Activated CD4-positive, alpha-beta memory T cell treated with anti-CD3 and anti-CD28 coated beads for 36 hours (primary cell): ENCODE measurements around the gene LAMTOR3. TPM values are rescaled to one million over a fixed set of nuclear protein-coding genes. Genes with fewer than 3 reads are reported as not detected.

Experiments
- CTCF ChIA-PET: fragments of 350-600 bp; sonication (Branson Sonifier 250); formaldehyde crosslinking; loops from one replicate; lab custom pipeline; 2021; ENCODE audit warnings: antibody characterized with exemption, inconsistent platforms; lab: Charles Lee
- POLR2A ChIA-PET: fragments of 350-600 bp; sonication (Branson Sonifier 250); formaldehyde crosslinking; loops from one replicate; lab custom pipeline; 2021; ENCODE audit warnings: antibody characterized with exemption; lab: Charles Lee
- DNase-seq: peaks from one replicate; pipeline ENCODE4 v3.0.0-alpha.2; 2020
- H3K27ac Mint-ChIP-seq: one replicate; pipeline ENCODE4 v1.8.0; 2021; ENCODE audit warnings: mixed read lengths
- H3K27me3 Mint-ChIP-seq: one replicate; pipeline ENCODE4 v1.8.0; 2021; ENCODE audit warnings: mixed read lengths
- H3K36me3 Mint-ChIP-seq: one replicate; pipeline ENCODE4 v1.8.0; 2021; ENCODE audit warnings: mixed read lengths
- H3K4me1 Mint-ChIP-seq: one replicate; pipeline ENCODE4 v1.8.0; 2021; ENCODE audit warnings: low read depth, mixed read lengths
- H3K4me3 Mint-ChIP-seq: one replicate; pipeline ENCODE4 v1.8.0; 2021; ENCODE audit warnings: mild to moderate bottlenecking, mixed read lengths
- H3K9me3 Mint-ChIP-seq: one replicate; pipeline ENCODE4 v1.8.0; 2021; ENCODE audit warnings: mixed read lengths
- intact Hi-C: fragments of 100-400 bp; cut with micrococcal nuclease; formaldehyde crosslinking; loops from one replicate; pipeline ENCODE4 v1.15.1; 2023
- total RNA-seq, 2 experiments: library from RNA; stranded (reverse); gene quantifications; one replicate each; pipeline ENCODE4 v1.2.3, GENCODE V29; 2021

Gene LAMTOR3
- total RNA-seq, 2 experiments from 2014 or later: 21.8 to 26.1 TPM

GRCh38 chr4:99861120-99861905, 32.9 kb downstream of the LAMTOR3 start:
- Mint-ChIP-seq H3K4me3 (no peak overlapping the region), H3K4me1 (peaks cover 40% of the 10 kb centered on the region), H3K9me3 (no peaks in the 10 kb centered on the region), H3K27me3 (no peaks in the 10 kb centered on the region), H3K27ac (peak overlapping the region; percentile 81), H3K36me3 (peaks cover 25% of the 10 kb centered on the region)
- peak; percentile 60 for DNase-seq
- intact Hi-C loops: loop anchor here (1.0 kb wide), 4 partner anchors 10 to 45 kb away; partner anchors contain the start of gene DAPP1
- ChIA-PET POLR2A (interaction anchor here (0.9 to 2.8 kb wide), 4 partner anchors 9 to 44 kb away, joined by 3 to 9 read pairs (median 4); no protein-coding TSS in a partner anchor), CTCF (interaction anchor here (0.7 to 1.1 kb wide), 6 partner anchors 9 to 44 kb away, joined by 3 to 5 read pairs (median 4); no protein-coding TSS in a partner anchor)

GRCh38 chr4:99860521-99860920, 33.7 kb downstream of the LAMTOR3 start:
- intact Hi-C loops: no loop called here
- H3K9me3 Mint-ChIP-seq: no peaks in the 10 kb centered on the region
- no peak for DNase-seq
- H3K27me3 Mint-ChIP-seq: no peaks in the 10 kb centered on the region
- peaks cover 46% of the 10 kb centered on the region for H3K4me1 Mint-ChIP-seq
- no peak overlapping the region for H3K4me3 Mint-ChIP-seq
- H3K36me3 Mint-ChIP-seq: peaks cover 23% of the 10 kb centered on the region
- POLR2A ChIA-PET: interaction anchor here (1.0 to 2.8 kb wide), 2 partner anchors 10 to 43 kb away, joined by 3 to 9 read pairs; no protein-coding TSS in a partner anchor
- no peak overlapping the region for H3K27ac Mint-ChIP-seq
- CTCF ChIA-PET: interaction anchor here (1.1 kb wide), 2 partner anchors 13 to 43 kb away, joined by 4 read pairs; no protein-coding TSS in a partner anchor

- ChIA-PET CTCF (no interaction called here), POLR2A (interaction anchor here (2.8 kb wide), 1 partner anchor 9 kb away, joined by 9 read pairs; no protein-coding TSS in a partner anchor)
- no peak for DNase-seq
- intact Hi-C loops: loop anchor here (10.0 kb wide), 3 partner anchors 995 to 1575 kb away; no protein-coding TSS in a partner anchor
- Mint-ChIP-seq H3K27ac (peak overlapping the region; percentile 11), H3K36me3 (peaks cover 27% of the 10 kb centered on the region), H3K9me3 (no peaks in the 10 kb centered on the region), H3K4me3 (no peak overlapping the region), H3K4me1 (peaks cover 55% of the 10 kb centered on the region), H3K27me3 (no peaks in the 10 kb centered on the region)
Measured at GRCh38 chr4:99859618-99860017, 34.6 kb downstream of the LAMTOR3 start.

GRCh38 chr4:99857307-99857706, 36.9 kb downstream of the LAMTOR3 start:
- Mint-ChIP-seq H3K4me3 (no peak overlapping the region), H3K27me3 (no peaks in the 10 kb centered on the region), H3K36me3 (peaks cover 39% of the 10 kb centered on the region), H3K27ac (peak overlapping the region; percentile 76), H3K9me3 (no peaks in the 10 kb centered on the region), H3K4me1 (peaks cover 71% of the 10 kb centered on the region)
- ChIA-PET POLR2A (interaction anchor here (1.5 to 3.2 kb wide), 2 partner anchors 11 to 41 kb away, joined by 4 to 16 read pairs; no protein-coding TSS in a partner anchor), CTCF (interaction anchor here (1.0 to 2.4 kb wide), 5 partner anchors 9 to 49 kb away, joined by 3 to 11 read pairs (median 7); no protein-coding TSS in a partner anchor)
- intact Hi-C loops: loop anchor here (10.0 kb wide), 3 partner anchors 993 to 1573 kb away; no protein-coding TSS in a partner anchor
- DNase-seq: no peak

GRCh38 chr4:99856166-99856565, 38.1 kb downstream of the LAMTOR3 start:
- ChIA-PET CTCF (interaction anchor here (1.3 to 2.4 kb wide), 5 partner anchors 10 to 93 kb away, joined by 3 to 11 read pairs (median 7); no protein-coding TSS in a partner anchor), POLR2A (interaction anchor here (0.7 to 3.2 kb wide), 3 partner anchors 10 to 1613 kb away, joined by 4 to 16 read pairs (median 4); no protein-coding TSS in a partner anchor)
- Mint-ChIP-seq H3K36me3 (peaks cover 39% of the 10 kb centered on the region), H3K9me3 (no peaks in the 10 kb centered on the region), H3K4me3 (peak overlapping the region; percentile 10), H3K27ac (peak overlapping the region; percentile 76), H3K4me1 (peaks cover 70% of the 10 kb centered on the region), H3K27me3 (no peaks in the 10 kb centered on the region)
- peak; percentile 47 for DNase-seq
- intact Hi-C loops: loop anchor here (1.0 to 10.0 kb wide), 4 partner anchors 9 to 1571 kb away; no protein-coding TSS in a partner anchor

- intact Hi-C loops: loop anchor here (1.0 to 10.0 kb wide), 4 partner anchors 8 to 1571 kb away; no protein-coding TSS in a partner anchor
- CTCF ChIA-PET: interaction anchor here (1.3 to 2.4 kb wide), 4 partner anchors 10 to 93 kb away, joined by 3 to 11 read pairs (median 9); no protein-coding TSS in a partner anchor
- Mint-ChIP-seq H3K4me3 (no peak overlapping the region), H3K27me3 (no peaks in the 10 kb centered on the region), H3K27ac (peak overlapping the region; percentile 7), H3K4me1 (peaks cover 70% of the 10 kb centered on the region), H3K9me3 (no peaks in the 10 kb centered on the region), H3K36me3 (peaks cover 39% of the 10 kb centered on the region)
- POLR2A ChIA-PET: interaction anchor here (0.7 to 3.2 kb wide), 2 partner anchors 9 to 1612 kb away, joined by 4 to 16 read pairs; no protein-coding TSS in a partner anchor
- peak; percentile 37 for DNase-seq
Measured at GRCh38 chr4:99855678-99856077, 38.5 kb downstream of the LAMTOR3 start.

GRCh38 chr4:99853999-99854398, 40.2 kb downstream of the LAMTOR3 start:
- POLR2A ChIA-PET: interaction anchor here (1.0 to 1.2 kb wide), 2 partner anchors 32 to 95 kb away, joined by 3 read pairs; no protein-coding TSS in a partner anchor
- CTCF ChIA-PET: interaction anchor here (2.2 kb wide), 1 partner anchor 43 kb away, joined by 10 read pairs; no protein-coding TSS in a partner anchor

GRCh38 chr4:99853190-99853589, 41.0 kb downstream of the LAMTOR3 start:
- H3K9me3 Mint-ChIP-seq: no peaks in the 10 kb centered on the region
- intact Hi-C loops: loop anchor here (5.0 to 10.0 kb wide), 6 partner anchors 801 to 1568 kb away; no protein-coding TSS in a partner anchor
- no peak overlapping the region for H3K4me3 Mint-ChIP-seq
- CTCF ChIA-PET: interaction anchor here (2.2 to 2.5 kb wide), 2 partner anchors 42 kb away, joined by 10 read pairs; no protein-coding TSS in a partner anchor
- H3K27ac Mint-ChIP-seq: peak overlapping the region; percentile 97
- no peaks in the 10 kb centered on the region for H3K27me3 Mint-ChIP-seq
- DNase-seq: no peak
- H3K4me1 Mint-ChIP-seq: peaks cover 86% of the 10 kb centered on the region
- POLR2A ChIA-PET: interaction anchor here (1.0 to 1.3 kb wide), 3 partner anchors 8 to 95 kb away, joined by 3 to 4 read pairs (median 3); no protein-coding TSS in a partner anchor
- H3K36me3 Mint-ChIP-seq: peaks cover 35% of the 10 kb centered on the region

More at GRCh38 chr4:99853999-99854398, 40.2 kb downstream of the LAMTOR3 start:
- no peak overlapping the region for H3K4me3 Mint-ChIP-seq
- no peaks in the 10 kb centered on the region for H3K9me3 Mint-ChIP-seq
- peaks cover 79% of the 10 kb centered on the region for H3K4me1 Mint-ChIP-seq
- peaks cover 37% of the 10 kb centered on the region for H3K36me3 Mint-ChIP-seq
- no peaks in the 10 kb centered on the region for H3K27me3 Mint-ChIP-seq
- intact Hi-C loops: loop anchor here (5.0 to 10.0 kb wide), 6 partner anchors 802 to 1569 kb away; no protein-coding TSS in a partner anchor
- H3K27ac Mint-ChIP-seq: no peak overlapping the region
- DNase-seq: no peak

- ChIA-PET POLR2A (interaction anchor here (1.0 to 2.8 kb wide), 5 partner anchors 9 to 95 kb away, joined by 3 to 13 read pairs (median 4); partner anchors contain the start of genes DAPP1 and DNAJB14), CTCF (interaction anchor here (1.0 to 2.5 kb wide), 2 partner anchors 9 to 41 kb away, joined by 3 to 10 read pairs; no protein-coding TSS in a partner anchor)
- intact Hi-C loops: loop anchor here (5.0 to 10.0 kb wide), 6 partner anchors 800 to 1567 kb away; no protein-coding TSS in a partner anchor
- peak; percentile 33 for DNase-seq
- H3K4me1 Mint-ChIP-seq: peaks cover 88% of the 10 kb centered on the region
- peak overlapping the region; percentile 97 for H3K27ac Mint-ChIP-seq
- peaks cover 32% of the 10 kb centered on the region for H3K36me3 Mint-ChIP-seq
- H3K27me3 Mint-ChIP-seq: no peaks in the 10 kb centered on the region
- H3K4me3 Mint-ChIP-seq: peak overlapping the region; percentile 55
- no peaks in the 10 kb centered on the region for H3K9me3 Mint-ChIP-seq
Measured at GRCh38 chr4:99852199-99852749, 42.0 kb downstream of the LAMTOR3 start.

GRCh38 chr4:99848591-99849001, 45.6 kb downstream of the LAMTOR3 start:
- Mint-ChIP-seq H3K27me3 (no peaks in the 10 kb centered on the region), H3K4me3 (peak overlapping the region; percentile 43), H3K27ac (peak overlapping the region; percentile 95), H3K9me3 (no peaks in the 10 kb centered on the region), H3K4me1 (peaks cover 85% of the 10 kb centered on the region), H3K36me3 (peaks cover 15% of the 10 kb centered on the region)
- CTCF ChIA-PET: interaction anchor here (0.6 to 1.5 kb wide), 3 partner anchors 9 to 13 kb away, joined by 3 to 4 read pairs (median 4); no protein-coding TSS in a partner anchor
- peak; percentile 63 for DNase-seq
- POLR2A ChIA-PET: interaction anchor here (1.0 to 3.7 kb wide), 4 partner anchors 8 to 98 kb away, joined by 3 to 29 read pairs (median 12); partner anchors contain the start of genes DAPP1 and DNAJB14
- intact Hi-C loops: loop anchor here (2.0 to 10.0 kb wide), 3 partner anchors 341 to 1364 kb away; no protein-coding TSS in a partner anchor
